CD4-positive, alpha-beta T cell treated with Interleukin-6 at 100 ng/mL for 8 hours (primary cell): ENCODE data around the gene DDIT3.
A peak's percentile ranks its signal among the peaks of the same experiment; 100 is the strongest.
"Not testable (repeated sequence)": the region's sequence is repeated elsewhere in the genome, so short reads cannot be mapped to it uniquely, and the experiment has no call there.

Experiments
- DNase-seq: peaks from one replicate; pipeline ENCODE4 v3.0.0-alpha.2; 2020; ENCODE audit warnings: mixed read lengths, low spot score

Gene DDIT3

DNA sequence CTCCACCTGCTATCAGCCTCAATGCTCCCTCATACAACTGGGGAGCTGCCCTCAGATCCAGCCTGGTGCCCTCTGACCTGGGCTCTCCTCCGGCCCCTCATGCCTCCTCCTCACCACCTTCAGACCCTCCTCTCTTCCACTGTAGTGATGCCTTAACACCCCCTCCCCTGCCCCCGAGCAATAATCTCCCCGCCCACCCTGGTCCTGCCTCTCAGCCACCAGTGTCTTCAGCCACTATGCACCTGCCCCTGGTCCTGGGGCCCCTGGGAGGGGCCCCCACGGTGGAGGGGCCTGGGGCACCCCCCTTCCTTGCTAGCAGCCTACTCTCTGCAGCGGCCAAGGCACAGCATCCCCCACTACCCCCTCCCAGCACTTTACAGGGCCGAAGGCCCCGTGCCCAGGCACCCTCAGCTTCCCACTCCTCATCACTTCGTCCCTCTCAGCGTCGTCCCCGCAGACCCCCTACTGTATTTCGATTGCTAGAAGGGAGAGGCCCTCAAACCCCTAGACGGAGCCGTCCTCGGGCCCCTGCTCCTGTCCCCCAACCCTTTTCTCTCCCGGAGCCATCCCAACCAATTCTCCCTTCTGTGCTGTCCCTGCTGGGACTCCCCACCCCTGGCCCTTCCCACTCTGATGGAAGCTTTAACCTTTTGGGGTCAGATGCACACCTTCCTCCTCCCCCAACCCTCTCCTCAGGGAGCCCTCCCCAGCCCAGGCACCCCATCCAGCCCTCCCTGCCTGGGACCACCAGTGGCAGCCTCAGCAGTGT lies 5.5 kb upstream of the DDIT3 start:
- no peak for DNase-seq

DNA sequence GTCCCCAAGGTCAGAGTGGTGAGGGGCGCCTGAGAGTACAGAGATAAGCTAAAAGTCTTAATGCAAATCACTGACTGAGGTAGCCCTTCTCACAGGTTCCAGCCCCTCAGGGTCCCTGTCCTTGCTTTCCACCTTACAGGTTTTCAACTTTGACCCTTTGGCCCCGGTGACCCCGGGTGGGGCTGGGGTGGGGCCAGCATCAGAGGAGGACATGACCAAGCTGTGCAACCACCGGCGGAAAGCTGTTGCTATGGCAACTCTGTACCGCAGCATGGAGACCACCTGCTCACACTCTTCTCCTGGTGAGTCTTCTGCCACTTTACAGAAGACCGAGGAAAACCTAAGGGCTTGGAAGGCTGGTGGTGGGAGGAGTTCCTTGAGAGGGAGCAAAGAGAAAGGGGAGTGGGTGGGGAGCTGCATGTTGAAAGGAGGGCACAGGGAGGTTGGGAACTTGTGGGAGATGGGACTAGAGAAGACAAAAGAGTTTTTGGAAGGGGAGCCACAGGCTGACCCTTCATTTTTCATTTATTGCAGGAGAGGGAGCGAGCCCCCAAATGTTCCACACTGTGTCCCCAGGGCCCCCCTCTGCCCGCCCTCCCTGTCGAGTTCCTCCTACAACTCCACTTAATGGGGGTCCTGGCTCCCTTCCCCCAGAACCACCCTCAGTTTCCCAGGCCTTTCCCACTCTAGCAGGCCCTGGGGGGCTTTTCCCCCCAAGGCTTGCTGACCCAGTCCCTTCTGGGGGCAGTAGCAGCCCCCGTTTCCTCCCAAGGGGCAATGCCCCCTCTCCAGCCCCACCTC lies 4.7 kb upstream of the DDIT3 start:
- no peak for DNase-seq

DNA sequence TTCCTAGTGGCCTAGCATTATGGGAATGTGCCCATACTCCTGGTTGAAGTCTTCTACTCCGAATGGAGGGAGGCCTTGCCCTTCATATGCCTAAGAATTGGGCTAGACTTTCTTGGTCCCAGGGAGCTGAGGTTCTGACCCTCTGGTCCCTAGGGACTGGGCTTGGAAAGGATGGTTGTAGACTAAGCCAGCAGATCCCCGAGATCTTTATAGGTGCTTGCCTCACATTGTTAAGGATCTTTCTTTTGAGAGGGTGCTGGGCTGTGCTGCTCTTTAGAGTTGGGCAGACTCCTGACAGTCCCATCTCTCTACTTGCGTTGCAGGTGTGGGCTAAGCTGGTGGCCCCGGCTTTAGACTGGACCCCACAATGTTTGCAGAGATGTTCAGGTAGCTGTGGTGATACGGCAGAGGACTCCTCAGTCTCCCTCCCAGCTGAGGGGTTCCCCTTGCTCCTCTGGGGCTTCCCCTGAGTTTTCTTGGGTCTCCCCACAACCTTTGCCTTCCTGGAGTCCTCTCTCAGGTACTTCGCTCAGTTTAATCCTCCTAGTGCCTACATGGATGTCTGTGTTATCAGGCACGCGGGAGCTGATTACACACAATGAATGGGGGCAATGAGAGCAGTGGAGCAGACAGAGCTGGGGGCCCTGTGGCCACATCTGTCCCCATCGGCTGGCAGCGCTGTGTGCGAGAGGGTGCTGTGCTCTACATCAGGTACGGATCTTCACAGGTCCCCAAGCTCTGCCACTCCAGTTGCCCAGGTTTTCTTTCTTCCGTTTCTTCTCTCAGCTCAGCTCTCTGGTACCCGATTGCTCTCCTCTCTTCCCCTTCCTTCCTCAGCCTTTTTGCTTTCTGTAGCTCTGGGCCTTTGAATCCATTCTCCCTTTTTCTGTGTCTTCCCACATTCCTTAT lies 3.6 kb upstream of the DDIT3 start:
- no peak for DNase-seq

DNA sequence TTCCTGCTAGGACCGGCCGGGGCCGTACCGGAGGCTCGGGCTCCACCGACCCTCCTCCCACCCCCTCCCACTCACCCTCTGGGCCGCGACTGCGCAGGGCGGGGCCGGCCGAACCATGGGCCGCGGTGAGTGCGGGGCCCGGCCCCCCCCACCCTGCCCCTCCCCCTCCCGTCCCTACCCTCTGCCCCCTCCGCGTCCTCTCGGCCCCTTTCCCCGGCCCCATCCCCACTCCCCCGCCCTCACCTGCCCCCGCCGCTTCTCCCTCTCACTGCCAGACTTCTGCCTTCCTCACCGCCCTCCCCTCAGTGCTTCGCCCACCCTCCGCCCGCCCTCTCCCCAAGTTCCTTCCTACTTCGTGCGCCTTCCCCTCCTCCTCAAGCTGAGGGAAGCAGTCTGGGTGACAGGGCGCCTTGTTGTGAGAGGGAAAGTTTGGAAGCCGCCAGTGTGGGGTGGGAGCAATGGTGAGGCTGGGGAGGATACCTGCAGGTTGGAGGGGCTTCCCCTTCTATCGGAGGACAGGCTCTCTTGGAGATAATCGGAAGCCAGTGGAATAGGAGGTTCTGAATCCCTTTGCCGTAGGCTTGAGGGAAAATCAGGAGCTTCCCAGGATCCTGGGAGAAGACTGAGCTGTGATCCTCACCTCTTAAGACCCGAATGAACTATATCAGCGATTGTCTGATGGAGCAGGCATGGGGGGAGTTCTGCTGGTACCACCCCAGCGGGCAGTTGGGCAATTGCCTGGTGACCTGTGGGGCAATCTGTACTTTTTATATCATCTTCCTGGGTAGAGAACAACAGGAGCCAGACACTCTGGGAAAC lies 2.8 kb upstream of the DDIT3 start:
- peak; percentile 43 for DNase-seq

GRCh38 chr12:57522011-57522886 lies 1.9 kb upstream of the DDIT3 start, which contains the start of gene MBD6:
Gene MBD6, plus strand, starts transcription at chr12:57522824. Its CDS starts 1,480 bp downstream, at chr12:57524304.
- DNase-seq: peak; percentile 90

- no peak for DNase-seq
These were observed 1.3 kb upstream of the DDIT3 start for GRCh38 chr12:57521525-57522010.

GRCh38 chr12:57519796-57520052 lies 590 bp downstream of the DDIT3 start:
- no peak for DNase-seq

GRCh38 chr12:57518920-57519795 lies 1.2 kb downstream of the DDIT3 start:
- no peak for DNase-seq

GRCh38 chr12:57518176-57518919 lies 2.0 kb downstream of the DDIT3 start:
- DNase-seq: no peak

GRCh38 chr12:57517718-57518117 lies 2.6 kb downstream of the DDIT3 start:
- not testable (repeated sequence) for DNase-seq

DNA sequence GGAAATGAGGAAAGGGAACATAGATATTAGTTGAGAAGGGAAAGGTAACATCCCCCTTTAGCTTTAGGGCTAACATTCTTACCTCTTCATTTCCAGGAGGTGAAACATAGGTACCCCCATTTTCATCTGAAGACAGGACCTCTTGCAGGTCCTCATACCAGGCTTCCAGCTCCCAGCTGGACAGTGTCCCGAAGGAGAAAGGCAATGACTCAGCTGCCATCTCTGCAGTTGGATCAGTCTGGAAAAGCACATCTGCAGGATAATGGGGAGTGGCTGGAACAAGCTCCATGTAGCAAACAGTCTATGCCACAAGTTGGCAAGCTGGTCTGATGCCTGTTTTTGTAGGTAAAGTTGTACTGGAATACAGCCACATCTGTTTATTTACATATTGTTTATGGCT lies 3.1 kb downstream of the DDIT3 start:
- no peak for DNase-seq

DNA sequence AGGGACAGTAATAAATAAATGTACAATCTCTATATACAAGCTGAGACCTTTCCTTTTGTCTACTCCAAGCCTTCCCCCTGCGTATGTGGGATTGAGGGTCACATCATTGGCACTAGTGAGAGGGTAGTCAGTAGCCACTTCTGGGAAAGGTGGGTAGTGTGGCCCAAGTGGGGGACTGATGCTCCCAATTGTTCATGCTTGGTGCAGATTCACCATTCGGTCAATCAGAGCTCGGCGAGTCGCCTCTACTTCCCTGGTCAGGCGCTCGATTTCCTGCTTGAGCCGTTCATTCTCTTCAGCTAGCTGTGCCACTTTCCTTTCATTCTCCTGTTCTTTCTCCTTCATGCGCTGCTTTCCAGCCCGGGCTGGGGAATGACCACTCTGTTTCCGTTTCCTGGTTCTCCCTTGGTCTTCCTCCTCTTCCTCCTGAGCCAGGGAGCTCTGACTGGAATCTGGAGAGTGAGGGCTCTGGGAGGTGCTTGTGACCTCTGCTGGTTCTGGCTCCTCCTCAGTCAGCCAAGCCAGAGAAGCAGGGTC lies 3.6 kb downstream of the DDIT3 start:
- DNase-seq: no peak

- no peak for DNase-seq
These were observed 4.3 kb downstream of the DDIT3 start for GRCh38 chr12:57515934-57516541.

GRCh38 chr12:57515408-57515933 lies 4.8 kb downstream of the DDIT3 start:
- DNase-seq: no peak

DNA sequence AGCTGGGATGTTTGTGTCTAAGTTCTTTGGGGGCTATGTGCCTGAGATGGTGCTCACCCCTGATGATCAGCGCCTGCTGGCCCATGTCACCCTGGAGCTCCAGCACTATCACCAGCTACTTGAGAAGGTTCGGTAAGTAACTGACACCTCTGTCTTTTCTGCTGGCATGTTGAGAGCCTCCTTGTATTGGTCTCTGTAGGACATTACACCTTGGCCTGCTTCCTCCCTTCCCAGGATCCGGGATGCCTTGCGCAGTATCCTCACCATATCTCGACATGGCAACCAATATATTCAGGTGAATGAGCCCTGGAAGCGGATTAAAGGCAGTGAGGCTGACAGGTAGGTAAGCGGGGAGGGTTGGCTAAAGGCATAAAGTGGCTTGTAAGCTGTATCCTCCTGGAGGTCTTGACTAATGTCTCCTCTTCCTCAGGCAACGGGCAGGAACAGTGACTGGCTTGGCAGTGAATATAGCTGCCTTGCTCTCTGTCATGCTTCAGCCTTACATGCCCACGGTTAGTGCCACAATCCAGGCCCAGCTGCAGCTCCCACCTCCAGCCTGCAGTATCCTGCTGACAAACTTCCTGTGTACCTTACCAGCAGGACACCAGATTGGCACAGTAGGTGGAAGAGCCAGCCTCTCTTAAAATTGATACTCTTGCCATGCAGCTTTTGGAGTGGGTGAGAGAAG lies 5.5 kb downstream of the DDIT3 start:
- DNase-seq: no peak

DNA sequence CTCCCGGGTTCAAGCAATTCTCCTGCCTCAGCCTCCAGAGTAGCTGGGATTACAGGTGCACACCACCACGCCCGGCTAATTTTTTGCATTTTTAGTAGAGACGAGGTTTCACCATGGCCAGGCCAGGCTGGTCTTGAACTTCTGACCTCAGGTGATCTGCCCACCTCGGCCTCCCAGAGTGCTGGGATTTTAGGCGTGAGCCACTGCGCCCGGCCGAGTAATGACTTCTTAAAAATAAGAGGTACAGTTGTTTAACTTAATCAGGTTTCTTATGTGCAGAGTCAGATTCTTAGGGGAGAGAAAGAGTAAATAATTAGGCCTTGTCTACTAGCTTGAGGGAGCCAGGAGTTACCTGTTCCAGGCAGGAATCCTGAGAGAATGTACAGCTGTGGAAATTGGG lies 6.1 kb downstream of the DDIT3 start:
- not testable (repeated sequence) for DNase-seq

DNA sequence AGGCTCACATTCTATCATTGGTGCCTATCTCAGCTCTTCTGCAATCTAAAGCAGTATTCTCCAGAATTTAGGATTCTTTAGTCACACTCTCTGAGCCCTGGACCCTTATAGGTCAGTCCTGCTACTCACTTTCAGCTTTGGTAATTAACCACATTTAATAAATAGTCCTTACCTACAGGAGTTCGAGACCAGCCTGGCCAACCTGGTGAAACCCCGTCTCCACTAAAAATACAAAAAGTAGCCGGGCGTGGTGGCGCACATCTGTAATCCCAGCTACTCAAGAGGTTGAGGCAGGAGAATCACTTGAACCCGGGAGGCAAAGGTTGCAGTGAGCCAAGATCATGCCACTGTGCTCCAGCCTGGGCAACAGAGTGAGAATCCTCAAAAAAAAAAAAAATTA lies 6.6 kb downstream of the DDIT3 start:
- DNase-seq: not testable (repeated sequence)
